DND-41 (cell line): Measurements from ENCODE around the gene SHH.

Experiments used
- ATAC-seq: fragments of 200-7000 bp; cut with Tn5 transposase; 3 replicates; pipeline ENCODE4 v1.9.1; 2021; ENCODE audit warnings: low read depth; ENCODE audit not compliant: insufficient read depth
- DNase-seq: peaks from one replicate; pipeline ENCODE4 v3.0.0-alpha.2; 2020
- H2AFZ ChIP-seq: 2 replicates; pipeline ENCODE4 v1.6.0; 2012; ENCODE audit warnings: low read depth, low read length
- H3K27ac ChIP-seq: 2 replicates; pipeline ENCODE4 v1.5.1; 2012; ENCODE audit warnings: low read length, inconsistent platforms
- H3K27me3 ChIP-seq: fragments of 200-600 bp; sonication (generic); 2 replicates; pipeline ENCODE4 v1.6.0; 2012; ENCODE audit warnings: low read length, mild to moderate bottlenecking, inconsistent platforms; ENCODE audit not compliant: insufficient read depth, poor library complexity
- H3K36me3 ChIP-seq: 2 replicates; pipeline ENCODE4 v1.5.1; 2012; ENCODE audit warnings: low read length, inconsistent platforms; ENCODE audit not compliant: insufficient read depth
- H3K4me1 ChIP-seq: 2 replicates; pipeline ENCODE4 v1.5.1; 2012; ENCODE audit warnings: mild to moderate bottlenecking, low read length; ENCODE audit not compliant: insufficient read depth
- H3K4me2 ChIP-seq: 2 replicates; pipeline ENCODE4 v1.6.0; 2012; ENCODE audit warnings: mild to moderate bottlenecking, moderate library complexity, low read length, inconsistent platforms; ENCODE audit not compliant: insufficient read depth
- H3K4me3 ChIP-seq, 2 experiments: fragments of 200-600 bp in 1 of 2; shearing (Covaris generic) in 1 of 2; 2 replicates each; pipeline ENCODE4 v1.5.1; 2012 to 2016; ENCODE audit warnings: inconsistent platforms in 2 of 2, low read length in 2 of 2, mild to moderate bottlenecking in 2 of 2, low read depth in 1 of 2, moderate library complexity in 1 of 2
- H3K79me2 ChIP-seq: 2 replicates; pipeline ENCODE4 v1.6.0; 2012; ENCODE audit warnings: low read length, inconsistent platforms; ENCODE audit not compliant: insufficient read depth
- H3K9ac ChIP-seq: 2 replicates; pipeline ENCODE4 v1.6.0; 2012; ENCODE audit warnings: low read depth, mild to moderate bottlenecking, inconsistent platforms, low read length, moderate library complexity
- H3K9me3 ChIP-seq: 2 replicates; pipeline ENCODE4 v1.5.1; 2012; ENCODE audit warnings: low read length, moderate library complexity, mild to moderate bottlenecking, inconsistent platforms; ENCODE audit not compliant: insufficient read depth, severe bottlenecking
- H4K20me1 ChIP-seq: 2 replicates; pipeline ENCODE4 v1.6.0; 2012; ENCODE audit warnings: low read length; ENCODE audit not compliant: insufficient read depth
- EZH2 ChIP-seq: IDR thresholded peaks from 3 replicates; pipeline ENCODE4 v1.6.1; 2012; ENCODE audit warnings: borderline replicate concordance, low read depth, mild to moderate bottlenecking, moderate library complexity, low read length, inconsistent platforms; ENCODE audit not compliant: severe bottlenecking
- TF ChIP-seq, protein P1 (sequence below): IDR thresholded peaks from 2 replicates; pipeline ENCODE4 v1.5.1; 2012; ENCODE audit warnings: borderline replicate concordance, low read length, moderate library complexity, mild to moderate bottlenecking; ENCODE audit not compliant: poor library complexity, severe bottlenecking; ENCODE audit errors: extremely low read depth

Gene SHH

GRCh38 chr7:155856656-155857055, 44.4 kb upstream of the SHH start:
- H3K9ac ChIP-seq = no peak overlapping the region
- H3K4me1 ChIP-seq = no peaks in the 10 kb centered on the region
- no peak overlapping the region for H3K4me3 ChIP-seq
- H3K27ac ChIP-seq = no peak overlapping the region
- H3K27me3 ChIP-seq = no peaks in the 10 kb centered on the region
- DNase-seq = no peak
- H2AFZ ChIP-seq = no peak overlapping the region
- H3K9me3 ChIP-seq = no peaks in the 10 kb centered on the region
- H3K4me2 ChIP-seq = no peak overlapping the region
- no peak for ATAC-seq
- TF ChIP-seq, protein P1, sequence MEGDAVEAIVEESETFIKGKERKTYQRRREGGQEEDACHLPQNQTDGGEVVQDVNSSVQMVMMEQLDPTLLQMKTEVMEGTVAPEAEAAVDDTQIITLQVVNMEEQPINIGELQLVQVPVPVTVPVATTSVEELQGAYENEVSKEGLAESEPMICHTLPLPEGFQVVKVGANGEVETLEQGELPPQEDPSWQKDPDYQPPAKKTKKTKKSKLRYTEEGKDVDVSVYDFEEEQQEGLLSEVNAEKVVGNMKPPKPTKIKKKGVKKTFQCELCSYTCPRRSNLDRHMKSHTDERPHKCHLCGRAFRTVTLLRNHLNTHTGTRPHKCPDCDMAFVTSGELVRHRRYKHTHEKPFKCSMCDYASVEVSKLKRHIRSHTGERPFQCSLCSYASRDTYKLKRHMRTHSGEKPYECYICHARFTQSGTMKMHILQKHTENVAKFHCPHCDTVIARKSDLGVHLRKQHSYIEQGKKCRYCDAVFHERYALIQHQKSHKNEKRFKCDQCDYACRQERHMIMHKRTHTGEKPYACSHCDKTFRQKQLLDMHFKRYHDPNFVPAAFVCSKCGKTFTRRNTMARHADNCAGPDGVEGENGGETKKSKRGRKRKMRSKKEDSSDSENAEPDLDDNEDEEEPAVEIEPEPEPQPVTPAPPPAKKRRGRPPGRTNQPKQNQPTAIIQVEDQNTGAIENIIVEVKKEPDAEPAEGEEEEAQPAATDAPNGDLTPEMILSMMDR = no peak
- no peak for TF ChIP-seq EZH2
- no peaks in the 10 kb centered on the region for H4K20me1 ChIP-seq
- H3K79me2 ChIP-seq = no peaks in the 10 kb centered on the region
- H3K36me3 ChIP-seq = no peaks in the 10 kb centered on the region

GRCh38 chr7:155852426-155853301, 40.4 kb upstream of the SHH start:
- Histone ChIP-seq H3K4me3 (no peak overlapping the region), H2AFZ (no peak overlapping the region), H3K4me2 (no peak overlapping the region), H3K36me3 (no peaks in the 10 kb centered on the region), H3K27ac (no peak overlapping the region), H3K9me3 (no peaks in the 10 kb centered on the region), H3K79me2 (no peaks in the 10 kb centered on the region), H3K4me1 (no peaks in the 10 kb centered on the region), H3K27me3 (peaks cover 8% of the 10 kb centered on the region), H3K9ac (no peak overlapping the region), H4K20me1 (no peaks in the 10 kb centered on the region)
- ATAC-seq (no peak), DNase-seq (no peak)
- TF ChIP-seq, protein P1 = no peak
- TF ChIP-seq EZH2 = no peak

- no peak for ATAC-seq
- Histone ChIP-seq H4K20me1 (no peaks in the 10 kb centered on the region), H3K4me2 (no peak overlapping the region), H3K9me3 (no peaks in the 10 kb centered on the region), H3K79me2 (no peaks in the 10 kb centered on the region), H3K9ac (no peak overlapping the region), H2AFZ (no peak overlapping the region), H3K36me3 (no peaks in the 10 kb centered on the region), H3K27ac (no peak overlapping the region), H3K27me3 (peaks cover 8% of the 10 kb centered on the region), H3K4me1 (no peaks in the 10 kb centered on the region), H3K4me3 (no peak overlapping the region)
- no peak for DNase-seq
- no peak for TF ChIP-seq EZH2
- TF ChIP-seq, protein P1 = no peak
Measured at GRCh38 chr7:155851892-155852291, 39.6 kb upstream of the SHH start.
